ENCODE results near the gene SLC6A5.

SLC6A5 gene

DNA sequence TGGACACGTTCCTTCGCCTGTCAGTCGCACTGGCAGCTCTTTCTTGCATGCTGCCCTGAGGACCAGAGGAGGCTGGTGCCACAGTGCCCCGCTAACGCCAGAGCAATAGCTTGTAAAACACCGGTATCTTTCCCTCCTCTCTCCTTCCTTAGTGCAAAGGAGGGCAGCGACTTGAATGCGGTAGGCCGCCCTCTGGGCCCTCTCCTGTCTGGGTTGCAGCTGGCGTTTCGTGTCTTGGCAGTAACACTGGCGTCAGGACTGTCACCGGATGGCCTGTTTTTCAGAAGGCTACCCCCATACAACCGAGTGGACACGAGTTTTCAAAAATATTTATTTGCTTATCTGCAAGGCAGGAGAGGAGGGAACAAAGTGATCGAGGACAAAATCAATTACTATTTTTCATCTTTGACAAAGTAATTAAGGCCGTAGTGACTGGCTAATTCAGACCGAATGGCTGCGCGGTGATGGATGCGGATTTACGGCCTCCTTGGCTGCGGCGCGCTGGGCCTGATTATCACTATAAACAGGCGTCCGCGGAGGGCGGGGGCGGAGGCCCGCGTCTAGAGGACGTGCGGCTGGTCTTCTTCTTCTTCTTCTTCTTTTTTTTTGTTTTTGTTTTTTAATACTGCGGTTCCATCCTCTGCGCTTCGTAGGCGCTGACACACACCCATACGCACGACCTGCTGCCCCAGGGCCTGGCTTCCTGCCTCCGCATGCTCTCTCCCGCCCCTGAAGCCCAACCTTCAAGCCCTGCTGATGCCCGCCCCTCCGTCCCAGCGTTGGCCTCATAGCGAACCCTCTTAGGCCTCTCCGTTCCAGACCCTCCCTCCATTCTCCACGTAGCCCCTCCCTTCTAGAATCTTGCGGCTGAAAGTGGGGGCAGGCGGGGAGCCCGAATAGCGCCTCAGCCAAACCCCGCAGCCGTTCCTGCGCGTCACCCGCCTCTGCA is 2.9 kb upstream of the SLC6A5 start:
- no peak for DNase-seq

DNA sequence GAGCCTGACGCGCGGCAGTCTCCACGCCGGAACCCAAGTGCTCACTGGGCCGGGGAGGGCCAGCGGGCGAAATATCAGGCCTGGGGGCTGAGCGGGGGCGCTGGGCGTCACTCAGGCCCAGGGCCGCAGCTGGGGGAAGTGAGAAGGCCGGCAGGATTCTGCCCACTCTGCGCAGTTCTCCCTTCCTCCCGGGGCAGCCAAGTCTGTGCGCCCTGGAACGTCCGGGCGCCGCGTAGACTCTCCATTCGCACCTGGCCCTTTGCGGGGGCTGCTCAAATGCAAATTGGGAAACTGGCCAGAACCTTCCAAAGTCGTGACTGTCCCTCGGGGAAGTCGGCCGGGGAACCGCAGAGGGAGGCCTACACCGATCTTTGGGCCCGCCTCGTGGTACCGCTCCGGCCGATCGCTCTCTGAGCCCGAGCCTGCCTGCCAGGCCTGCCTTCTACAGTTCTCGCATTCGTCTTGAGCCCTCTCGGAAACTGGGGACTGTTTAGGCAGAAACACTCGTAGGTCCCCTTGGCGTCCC is 2.2 kb upstream of the SLC6A5 start:
- no peak for DNase-seq

DNA sequence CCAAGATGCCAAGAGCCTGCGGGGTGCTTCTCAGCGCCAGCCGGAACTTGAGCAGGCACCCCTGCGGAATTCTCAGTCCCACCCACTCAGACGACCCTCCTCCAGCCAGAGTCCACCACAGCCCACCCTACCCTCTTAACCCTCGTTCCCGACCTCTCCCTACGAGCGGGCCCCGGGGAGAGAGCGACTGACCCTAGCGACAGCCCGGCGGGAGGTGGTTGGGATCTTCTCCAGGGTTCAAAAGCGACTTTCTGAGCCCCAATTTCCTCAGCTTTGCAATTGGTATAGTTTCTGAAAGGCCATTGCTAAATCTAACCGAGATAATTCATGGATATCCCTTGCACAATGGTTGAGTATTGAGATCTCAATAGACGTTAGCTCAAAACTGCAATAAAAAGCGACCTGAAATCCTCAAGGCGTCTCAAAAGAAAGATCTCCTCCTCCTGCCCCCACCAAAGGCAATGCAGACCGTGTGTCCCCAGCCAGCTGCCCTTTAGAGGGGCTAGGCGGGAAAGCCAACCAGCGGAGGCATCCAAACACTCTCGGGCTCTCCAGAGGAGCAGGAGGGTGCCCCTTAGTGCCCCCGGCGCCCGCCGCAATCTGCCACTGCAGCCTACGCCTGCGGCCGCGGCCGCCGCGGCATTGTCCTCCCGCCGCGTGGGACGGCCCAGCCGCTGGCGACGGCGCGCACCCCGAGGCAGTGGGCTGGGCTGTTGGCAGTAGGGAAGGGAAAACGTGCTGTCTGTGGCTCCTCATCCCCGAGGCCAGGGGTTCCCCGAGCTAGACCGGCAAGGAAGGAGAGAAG is 1.5 kb upstream of the SLC6A5 start:
- DNase-seq = no peak

DNA sequence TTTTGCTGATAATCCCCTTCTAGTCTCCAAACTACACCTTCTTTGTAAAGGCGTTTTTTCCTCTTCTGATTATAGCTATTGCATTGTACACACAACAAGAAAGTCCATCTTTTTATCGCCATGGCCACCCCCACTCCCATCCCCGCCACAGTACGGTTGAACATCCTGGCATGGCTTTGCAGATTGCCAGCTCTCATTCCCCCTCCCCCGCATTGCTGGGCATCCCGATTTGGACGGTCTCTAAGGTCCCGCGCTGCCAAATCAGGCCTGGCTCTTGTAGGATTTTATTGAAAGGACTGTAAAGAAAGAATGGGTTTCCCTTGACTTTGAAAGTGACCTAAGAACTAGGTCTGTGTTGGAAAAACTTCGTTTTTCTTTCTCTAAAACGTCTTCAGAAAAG is 916 bp upstream of the SLC6A5 start:
- DNase-seq = no peak

DNA sequence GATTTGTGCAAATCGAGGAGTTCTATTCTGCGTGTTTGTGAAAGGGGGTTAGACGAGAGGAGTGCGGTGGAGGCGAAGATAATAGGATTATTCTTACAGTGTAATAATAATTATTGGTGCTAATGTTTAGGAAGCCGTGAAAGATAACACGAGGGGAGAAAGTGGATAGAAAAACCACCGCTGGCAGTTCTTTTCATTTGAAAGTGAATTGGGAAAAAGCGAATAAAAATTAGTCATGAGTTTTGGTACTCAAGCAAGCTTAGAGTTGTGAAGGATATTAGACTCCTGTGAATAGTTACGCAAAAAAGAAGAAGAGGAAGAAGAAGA is 575 bp downstream of the SLC6A5 start:
- DNase-seq = no peak

DNA sequence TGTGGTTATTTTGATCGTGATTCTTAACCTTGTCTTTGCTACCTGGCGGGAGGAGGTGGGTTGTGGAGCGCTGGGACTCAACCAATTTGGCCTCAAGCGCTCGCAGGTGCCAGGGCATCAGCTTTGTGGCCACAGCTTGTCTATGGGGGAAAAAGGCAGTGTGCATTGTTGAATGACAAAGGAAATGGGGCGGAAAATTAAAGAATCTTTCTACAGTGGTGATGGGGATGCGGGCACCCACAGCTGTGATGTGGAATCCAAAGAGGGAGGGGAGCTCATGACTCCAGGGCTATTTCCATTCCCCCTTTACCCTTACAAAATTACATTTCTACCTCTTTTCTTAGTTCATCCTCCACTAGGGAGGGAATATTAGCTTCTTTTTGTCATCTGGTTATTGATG is 1.1 kb downstream of the SLC6A5 start:
- DNase-seq = no peak

DNA sequence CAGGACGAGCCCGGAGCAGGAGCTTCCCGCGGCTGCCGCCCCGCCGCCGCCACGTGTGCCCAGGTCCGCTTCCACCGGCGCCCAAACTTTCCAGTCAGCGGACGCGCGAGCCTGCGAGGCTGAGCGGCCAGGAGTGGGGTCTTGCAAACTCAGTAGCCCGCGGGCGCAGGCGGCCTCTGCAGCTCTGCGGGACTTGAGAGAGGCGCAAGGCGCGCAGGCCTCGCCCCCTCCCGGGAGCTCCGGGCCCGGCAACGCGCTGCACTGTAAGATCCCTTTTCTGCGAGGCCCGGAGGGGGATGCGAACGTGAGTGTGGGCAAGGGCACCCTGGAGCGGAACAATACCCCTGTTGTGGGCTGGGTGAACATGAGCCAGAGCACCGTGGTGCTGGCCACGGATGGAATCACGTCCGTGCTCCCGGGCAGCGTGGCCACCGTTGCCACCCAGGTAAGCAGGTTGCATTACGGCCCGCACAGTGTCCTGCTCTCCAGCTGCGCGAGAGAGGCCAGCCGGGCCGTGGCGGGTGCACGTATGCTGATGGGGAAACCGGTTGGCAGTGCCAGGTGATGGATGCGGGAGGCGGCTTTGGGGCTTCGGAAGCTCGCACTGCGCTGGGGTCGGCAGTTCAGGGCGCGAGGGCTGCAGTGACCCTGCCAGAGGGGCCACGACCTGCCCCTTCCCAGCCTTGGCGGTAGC is 2.0 kb downstream of the SLC6A5 start:
- DNase-seq = no peak

DNA sequence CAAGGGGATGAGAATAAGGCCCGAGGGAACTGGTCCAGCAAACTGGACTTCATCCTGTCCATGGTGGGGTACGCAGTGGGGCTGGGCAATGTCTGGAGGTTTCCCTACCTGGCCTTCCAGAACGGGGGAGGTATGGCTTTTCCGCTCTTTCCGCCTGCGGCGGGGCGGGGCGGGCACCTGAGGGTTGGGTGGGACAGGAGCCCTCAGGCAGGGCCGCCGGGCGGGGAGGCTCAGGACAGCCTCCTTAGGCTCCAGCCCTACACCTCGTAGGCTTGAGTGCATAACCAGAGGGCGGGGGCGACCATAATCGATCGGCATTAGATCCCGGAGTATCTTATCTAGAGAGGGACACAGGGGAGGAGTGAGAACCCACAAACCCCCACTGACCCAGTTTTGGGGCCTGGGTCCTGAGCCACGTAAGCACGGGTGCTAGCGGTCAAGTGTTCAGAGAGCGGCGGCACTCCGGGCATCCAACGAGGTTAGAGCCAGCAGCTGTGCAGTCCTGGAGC is 4.9 kb downstream of the SLC6A5 start:
- DNase-seq = no peak

DNA sequence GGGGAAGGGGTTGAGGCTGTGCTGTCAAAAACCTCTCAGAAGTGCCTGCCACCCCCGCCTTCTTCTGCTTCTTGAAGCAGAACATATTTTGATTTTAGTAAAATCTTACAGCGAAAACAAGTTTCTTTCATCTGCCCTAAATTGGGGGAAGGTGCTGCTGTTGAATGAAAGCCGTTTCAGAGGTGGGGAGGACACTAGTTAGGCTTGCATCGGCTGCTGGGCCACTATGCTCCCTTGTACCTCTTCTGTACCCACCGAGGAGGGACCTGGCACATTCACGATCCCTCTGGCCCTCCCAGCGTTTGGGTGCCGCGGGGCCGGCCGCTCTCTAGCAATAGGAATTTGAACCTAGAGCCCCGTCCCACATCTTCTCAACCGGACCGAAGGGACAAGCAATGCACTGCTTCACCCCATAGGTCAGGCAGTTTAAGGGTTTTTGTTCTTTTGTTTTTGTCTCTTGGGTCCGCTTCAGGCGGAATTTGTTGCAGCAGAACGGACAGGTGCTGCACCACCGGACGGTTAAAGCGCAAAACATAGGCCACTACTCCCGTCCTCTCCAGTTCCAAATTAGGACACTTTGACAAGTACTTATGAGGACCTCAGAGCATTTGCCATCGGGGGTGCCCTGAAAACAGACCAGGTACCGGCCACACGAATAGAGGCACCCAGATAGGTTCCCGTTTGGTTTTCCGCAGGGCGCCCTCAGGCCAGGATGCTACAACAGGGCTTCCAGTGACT is 5.6 kb downstream of the SLC6A5 start:
- no peak for DNase-seq

DNA sequence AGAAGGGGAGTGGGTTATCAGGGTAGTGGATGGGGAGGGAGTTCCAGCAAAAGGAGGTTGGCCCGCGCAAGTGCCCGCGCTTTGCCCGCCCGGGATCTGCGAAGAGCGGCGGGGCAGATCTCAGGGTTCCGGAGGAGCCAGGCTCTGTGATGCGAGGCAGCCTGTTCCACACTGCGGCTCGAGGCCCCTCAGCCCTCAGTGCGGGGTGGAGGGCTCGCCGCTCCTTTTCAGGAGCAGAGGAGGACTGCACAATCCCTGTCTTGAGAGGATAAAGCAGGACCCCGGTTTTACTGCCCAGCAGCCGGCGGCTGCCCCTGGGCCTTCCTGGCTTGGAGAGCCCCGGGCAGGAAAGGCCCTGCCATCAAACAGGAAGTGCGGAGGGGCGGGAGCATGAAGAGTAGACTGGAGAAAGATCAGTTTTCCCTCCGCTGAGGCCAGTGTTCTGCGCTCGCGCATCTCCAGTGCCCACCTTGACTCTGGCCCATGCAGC is 6.2 kb downstream of the SLC6A5 start:
- DNase-seq = no peak

DNA sequence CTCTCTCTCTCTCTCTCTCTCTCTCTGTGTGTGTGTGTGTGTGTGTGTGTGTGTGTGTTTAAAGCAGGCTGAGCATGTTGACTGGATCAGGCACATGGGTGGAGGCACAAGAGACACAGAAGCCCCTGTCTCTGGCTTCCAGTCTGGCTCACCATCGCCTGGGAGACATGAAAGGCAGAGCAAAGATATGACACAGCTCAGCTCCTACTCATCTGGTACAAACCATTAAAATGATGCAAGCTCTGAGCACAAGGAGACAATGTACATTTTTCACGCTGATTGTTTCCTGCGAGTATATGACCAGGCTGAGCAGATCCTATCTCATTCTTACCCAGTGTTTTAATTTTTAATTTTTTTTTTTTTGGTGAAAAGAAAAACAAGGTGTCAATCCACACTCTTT is 9.5 kb downstream of the SLC6A5 start:
- no peak for DNase-seq

DNA sequence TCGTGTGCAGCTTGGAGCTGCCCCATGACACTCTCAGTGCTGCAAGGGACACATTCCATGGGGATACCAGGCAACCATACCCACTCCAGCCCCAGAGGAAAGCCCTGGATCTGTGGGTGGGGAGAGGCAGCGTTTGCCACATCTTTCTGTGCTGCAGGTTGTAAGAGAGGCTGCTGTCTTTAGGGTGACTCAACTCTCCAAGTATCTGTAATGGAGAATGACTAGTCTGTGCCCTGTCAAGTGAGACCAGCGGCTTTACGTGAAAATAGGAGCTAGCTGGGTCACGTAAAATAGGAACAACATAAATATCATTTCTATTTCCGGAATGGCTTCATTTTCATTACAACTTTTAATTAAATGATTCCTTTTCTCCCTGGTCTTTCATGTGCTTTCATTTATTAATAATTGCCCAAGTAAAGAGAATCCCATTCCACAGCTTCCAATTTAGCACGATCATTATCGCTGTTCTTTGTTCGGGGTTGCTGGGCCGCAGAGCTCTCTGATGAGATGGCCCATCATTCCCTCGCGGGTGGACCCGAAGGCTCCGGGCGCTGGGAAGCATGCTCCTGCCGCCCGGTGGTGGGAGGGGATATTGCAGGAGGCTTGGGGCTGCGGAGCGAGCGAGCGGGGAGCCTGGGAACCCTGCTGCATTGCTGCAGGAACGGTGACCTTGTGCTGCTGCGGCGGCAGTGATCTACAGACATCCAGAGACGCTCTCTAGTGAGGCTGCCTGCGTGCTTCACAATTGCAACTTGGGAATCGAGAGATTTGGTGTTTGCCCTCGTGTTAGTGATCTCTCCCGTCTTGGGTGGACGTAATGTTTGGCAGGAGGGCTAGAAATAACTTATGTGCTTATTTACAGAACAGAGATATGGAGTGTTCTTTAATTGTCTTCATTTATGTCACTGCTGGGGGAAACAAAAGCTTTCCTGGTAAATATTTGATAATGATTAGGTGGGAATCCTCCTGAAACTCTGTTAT is 10.6 kb downstream of the SLC6A5 start:
- DNase-seq = peak; percentile 40

DNA sequence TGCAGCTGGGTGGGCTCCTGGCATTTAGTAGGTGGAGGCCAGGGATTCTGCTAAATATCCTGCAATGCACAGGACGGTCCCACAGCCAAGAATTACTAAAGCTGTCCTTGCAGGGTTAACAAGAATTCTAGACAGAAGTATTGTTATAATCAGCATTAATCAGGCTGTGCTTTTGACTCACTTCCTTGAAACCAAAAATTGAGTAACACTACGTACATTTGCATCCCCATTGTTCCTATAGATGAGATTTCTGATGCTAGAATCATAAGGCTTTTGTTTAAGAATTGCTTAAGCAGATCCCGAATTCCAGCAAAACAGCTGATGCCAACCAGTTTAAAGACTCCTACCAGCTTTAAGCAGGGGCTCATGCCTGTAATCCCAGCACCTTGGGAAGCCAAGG is 11.4 kb downstream of the SLC6A5 start:
- no peak for DNase-seq

DNA sequence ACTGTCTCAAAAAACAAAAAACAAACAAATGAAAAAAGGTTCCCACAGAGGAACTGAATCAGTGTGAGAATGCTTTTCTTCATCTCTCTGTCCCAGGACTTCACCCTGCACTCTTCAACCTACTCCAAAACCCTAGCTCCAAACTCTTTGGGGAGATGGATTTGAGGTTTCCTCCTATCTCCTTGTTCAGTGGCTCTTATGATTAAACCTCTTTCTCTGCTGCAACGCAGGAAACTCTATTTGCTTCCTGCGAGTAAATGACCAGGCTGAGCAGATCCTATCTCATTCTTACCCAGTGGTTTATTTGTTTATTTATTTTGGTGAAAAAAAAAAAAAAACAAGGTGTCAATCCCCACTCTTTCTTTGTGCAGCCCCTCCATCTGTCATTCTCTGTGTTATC is 12.0 kb downstream of the SLC6A5 start:
- DNase-seq = no peak

DNA sequence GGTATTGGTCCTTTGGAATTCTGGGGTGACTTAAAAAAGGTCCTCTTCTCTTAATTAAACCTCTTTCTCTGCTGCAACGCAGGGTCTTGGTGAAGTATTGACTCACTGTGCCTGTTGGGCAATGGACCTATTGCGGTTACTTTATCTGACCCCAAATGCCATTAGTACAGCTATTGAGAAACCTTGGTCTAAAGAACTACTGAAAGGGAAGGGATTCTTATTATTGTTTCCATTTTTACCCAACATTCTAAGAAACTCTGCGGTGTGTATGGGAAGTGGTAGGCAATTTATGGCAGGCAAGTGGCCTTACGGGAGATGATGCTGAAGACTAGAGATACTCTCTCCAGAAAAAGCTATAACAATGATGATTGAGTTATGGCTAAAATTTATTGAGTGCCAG is 12.5 kb downstream of the SLC6A5 start:
- DNase-seq = no peak

DNA sequence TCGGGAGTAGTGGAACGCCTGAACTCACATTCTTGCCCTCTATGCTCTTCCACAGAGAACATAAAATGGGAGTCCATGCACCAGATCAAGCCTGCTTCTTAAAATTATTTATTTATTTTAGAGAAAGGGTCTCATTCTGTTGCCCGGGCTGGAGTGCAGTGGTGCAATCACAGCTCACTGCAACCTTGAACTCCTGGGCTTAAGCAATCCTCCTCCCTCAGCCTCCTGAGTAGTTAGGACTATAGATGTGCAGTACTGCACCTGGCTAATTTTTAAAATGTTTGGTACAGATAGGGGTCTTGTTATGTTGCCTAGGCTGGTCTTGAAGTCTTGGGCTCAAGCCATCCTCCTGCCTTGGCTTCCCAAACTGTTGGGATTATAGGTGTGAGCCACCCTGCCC is 13.0 kb downstream of the SLC6A5 start:
- DNase-seq = no peak

DNA sequence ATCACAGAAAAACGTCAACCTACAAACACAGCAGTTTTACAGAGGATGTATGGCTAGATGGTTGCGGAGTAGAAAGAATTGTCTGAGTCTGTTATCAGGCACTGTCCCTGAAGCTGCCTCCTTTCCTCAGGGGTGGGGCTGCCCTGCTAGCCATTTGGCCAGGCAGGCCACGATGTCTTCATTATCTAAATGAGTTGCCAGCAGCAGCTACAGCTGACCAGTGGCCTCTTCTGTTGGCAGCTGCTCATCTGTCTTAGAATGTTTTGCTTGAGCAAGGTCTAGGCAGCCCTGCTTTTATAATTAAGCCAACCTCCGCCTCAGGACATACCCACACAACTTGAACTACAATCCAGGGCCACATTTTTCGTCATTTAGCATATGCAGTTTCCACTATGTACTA is 17.5 kb downstream of the SLC6A5 start:
- no peak for DNase-seq

DNA sequence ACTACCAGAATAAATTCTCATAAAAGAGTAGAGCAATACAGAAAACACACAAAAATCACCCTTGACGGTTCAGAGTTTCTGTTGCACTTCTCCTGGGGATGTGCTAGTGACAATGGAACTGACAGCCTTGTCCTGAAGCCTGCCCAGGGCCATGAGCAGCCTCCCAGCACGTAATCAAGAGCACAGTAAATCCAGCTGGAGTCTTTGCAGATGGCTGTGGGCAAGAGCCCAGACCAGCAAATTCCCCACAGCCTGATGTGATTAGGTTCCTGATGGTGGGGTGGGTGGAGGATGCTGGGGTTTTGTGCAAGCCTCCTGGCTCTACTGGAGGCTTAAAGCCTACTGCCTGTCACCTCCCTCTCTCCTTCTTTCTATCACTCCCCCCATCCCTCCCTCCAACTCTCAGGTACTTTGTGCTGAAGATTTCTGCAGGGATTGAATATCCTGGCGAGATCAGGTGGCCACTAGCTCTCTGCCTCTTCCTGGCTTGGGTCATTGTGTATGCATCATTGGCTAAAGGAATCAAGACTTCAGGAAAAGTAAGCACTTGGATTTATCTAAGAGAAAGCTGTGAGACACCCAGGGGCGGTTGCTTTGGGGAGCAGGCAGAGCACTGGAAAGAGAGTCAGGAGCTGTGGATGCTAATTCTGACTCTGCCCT is 18.1 kb downstream of the SLC6A5 start:
- DNase-seq = no peak

DNA sequence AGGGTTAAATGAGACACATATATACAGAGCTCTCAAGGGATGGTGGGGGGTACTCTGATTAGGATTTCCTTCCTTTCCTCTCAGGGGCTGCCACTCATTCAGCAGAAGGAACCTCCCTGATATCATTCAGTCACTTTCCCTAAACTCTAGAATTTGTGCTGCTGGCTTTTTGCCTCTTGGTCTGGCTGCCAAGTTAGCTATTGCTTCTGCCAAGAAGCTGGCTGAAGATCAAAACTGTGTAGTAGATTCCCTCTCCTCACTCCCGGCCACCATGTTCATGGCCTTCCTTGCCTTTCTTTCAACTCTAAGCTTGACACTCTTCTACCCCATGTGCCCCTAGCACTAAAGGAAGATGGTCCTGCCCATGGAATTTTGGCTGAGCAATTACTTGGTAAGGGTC is 18.7 kb downstream of the SLC6A5 start:
- no peak for DNase-seq

DNA sequence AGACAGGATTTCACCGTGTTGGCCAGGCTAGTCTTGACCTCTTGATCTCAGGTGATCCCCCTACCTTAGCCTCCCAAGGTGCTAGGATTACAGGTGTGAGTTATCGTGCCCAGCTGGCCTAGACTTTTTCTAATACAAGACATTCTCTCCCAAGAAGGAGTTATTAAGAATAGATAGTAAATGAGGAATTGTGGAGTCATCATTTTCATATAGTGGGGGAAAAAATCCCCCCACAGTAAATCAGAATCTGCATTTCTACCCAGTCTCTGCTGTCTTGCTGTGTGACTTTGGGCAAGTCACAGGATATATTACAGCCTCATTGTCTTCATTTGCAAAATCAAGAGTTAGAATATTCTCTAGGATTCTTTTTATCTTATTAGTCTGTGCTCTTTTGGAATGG is 21.6 kb downstream of the SLC6A5 start:
- DNase-seq = no peak
